ENCODE measurements around the gene SENP2. TPM values are rescaled to one million over a fixed set of nuclear protein-coding genes. Genes with fewer than 3 reads are reported as not detected.

The SENP2 gene
- polyA plus RNA-seq, 1 of the 3 experiments (the other 2 are of a cell fraction) = 7.1 TPM

- no peaks in the 10 kb centered on the region for H4K20me1 ChIP-seq (ENCODE audit: insufficient read depth)
- no peak overlapping the region for H2AFZ ChIP-seq (ENCODE audit: low read depth)
- H3K4me2 ChIP-seq = no peak overlapping the region
- no peak for DNase-seq
- ChIA-PET POLR2A (no interaction called here), CTCF (interaction anchor here (4.9 kb wide), 1 partner anchor 11 kb away, joined by 36 read pairs; no protein-coding TSS in a partner anchor)
- peaks cover 0 to 4% of the 10 kb centered on the region in 2 experiments; a peak in 1 of 4 replicates for H3K4me1 ChIP-seq (ENCODE audit: control insufficient read depth in 1 of 2, insufficient read depth in 2 of 2, low read depth in 1 of 2, low read length in 1 of 2)
- H3F3A ChIP-seq (replicated peaks; ENCODE audit: insufficient read depth) = peaks cover 8% of the 10 kb centered on the region
- H3K27me3 ChIP-seq (ENCODE audit: insufficient read depth) = no peaks in the 10 kb centered on the region
- TF ChIP-seq ELF1 (IDR thresholded peaks at IDR 0.05) (no peak), CHD2 (IDR thresholded peaks at IDR 0.05; ENCODE audit: low read length, partially characterized antibody) (no peak), NFIC (IDR thresholded peaks at IDR 0.05; ENCODE audit: borderline replicate concordance) (no peak), EZH2phosphoT487 (IDR thresholded peaks at IDR 0.05; ENCODE audit: borderline replicate concordance, low read depth) (no peak), MXI1 (IDR thresholded peaks at IDR 0.05; ENCODE audit: low read depth, low read length) (no peak), GABPA (IDR thresholded peaks at IDR 0.05; ENCODE audit: low read depth) (no peak), RCOR1 (IDR thresholded peaks at IDR 0.05; ENCODE audit: low read length) (no peak), POLR2AphosphoS5 (IDR thresholded peaks at IDR 0.05; ENCODE audit: low read depth, low read length) (no peak), YY1 (IDR thresholded peaks at IDR 0.05; ENCODE audit: low read depth) (no peak), SMC3 (IDR thresholded peaks at IDR 0.05; ENCODE audit: low read depth, low read length) (no peak)
- TF ChIP-seq, protein P1, sequence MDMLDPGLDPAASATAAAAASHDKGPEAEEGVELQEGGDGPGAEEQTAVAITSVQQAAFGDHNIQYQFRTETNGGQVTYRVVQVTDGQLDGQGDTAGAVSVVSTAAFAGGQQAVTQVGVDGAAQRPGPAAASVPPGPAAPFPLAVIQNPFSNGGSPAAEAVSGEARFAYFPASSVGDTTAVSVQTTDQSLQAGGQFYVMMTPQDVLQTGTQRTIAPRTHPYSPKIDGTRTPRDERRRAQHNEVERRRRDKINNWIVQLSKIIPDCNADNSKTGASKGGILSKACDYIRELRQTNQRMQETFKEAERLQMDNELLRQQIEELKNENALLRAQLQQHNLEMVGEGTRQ (IDR thresholded peaks at IDR 0.05; ENCODE audit: borderline replicate concordance, low read depth, low read length) = no peak
- H3K9me2 ChIP-seq = no peaks in the 10 kb centered on the region
- no peak overlapping the region for H3K4me3 ChIP-seq (ENCODE audit: low read depth in 2 of 2, low read length in 1 of 2)
- H3K27ac ChIP-seq (ENCODE audit: low read depth in 2 of 2, low read length in 1 of 2) = no peak overlapping the region
- no peaks in the 10 kb centered on the region for H3K79me2 ChIP-seq (ENCODE audit: insufficient read depth)
- 94% methylated on average over 4 of the region's 10 CpGs for WGBS (ENCODE audit: low lambda C conversion rate)
- no peaks in the 10 kb centered on the region for H3K9me3 ChIP-seq
- H3K9ac ChIP-seq = no peak overlapping the region
- peaks cover 48 to 68% of the 10 kb centered on the region in 2 experiments for H3K36me3 ChIP-seq (replicated peaks in 1 of 2; ENCODE audit: control insufficient read depth in 1 of 2, insufficient read depth in 2 of 2, low read length in 1 of 2)
Observed at GRCh38 chr3:185649414-185649813, 63.3 kb downstream of the SENP2 start.

- 100% methylated on average over 5 of the region's 9 CpGs for WGBS (ENCODE audit: low lambda C conversion rate)
- Histone ChIP-seq H3K79me2 (ENCODE audit: insufficient read depth) (peaks cover 8% of the 10 kb centered on the region; the same call in 1 of the 2 replicates), H3K9me2 (no peaks in the 10 kb centered on the region), H3K27me3 (ENCODE audit: insufficient read depth) (no peaks in the 10 kb centered on the region), H3K9me3 (no peaks in the 10 kb centered on the region), H3K4me3 (ENCODE audit: low read depth in 2 of 2, low read length in 1 of 2) (no peak overlapping the region), H3K9ac (no peak overlapping the region), H3K4me1 (ENCODE audit: control insufficient read depth in 1 of 2, insufficient read depth in 2 of 2, low read depth in 1 of 2, low read length in 1 of 2) (peaks cover 0 to 11% of the 10 kb centered on the region in 2 experiments; a peak in 2 of 4 replicates), H4K20me1 (ENCODE audit: insufficient read depth) (peaks cover 13% of the 10 kb centered on the region), H3F3A (replicated peaks; ENCODE audit: insufficient read depth) (peaks cover 22% of the 10 kb centered on the region), H3K4me2 (no peak overlapping the region), H3K27ac (ENCODE audit: low read depth in 2 of 2, low read length in 1 of 2) (no peak overlapping the region), H2AFZ (ENCODE audit: low read depth) (no peak overlapping the region), H3K36me3 (replicated peaks in 1 of 2; ENCODE audit: control insufficient read depth in 1 of 2, insufficient read depth in 2 of 2, low read length in 1 of 2) (peaks cover 43 to 72% of the 10 kb centered on the region in 2 experiments)
- ChIA-PET POLR2A (no interaction called here), CTCF (interaction anchor here (0.9 to 5.0 kb wide), 3 partner anchors 8 to 117 kb away, joined by 3 to 23 read pairs (median 15); no protein-coding TSS in a partner anchor)
- no peak for DNase-seq
- TF ChIP-seq TCF12 (IDR thresholded peaks at IDR 0.05) (no peak), GABPA (IDR thresholded peaks at IDR 0.05; ENCODE audit: low read depth) (no peak), FOXJ3 (CRISPR knock-in tag; IDR thresholded peaks at IDR 0.05) (no peak), MAX (IDR thresholded peaks at IDR 0.05; ENCODE audit: low read depth) (no peak), GATA2 (CRISPR knock-in tag; IDR thresholded peaks at IDR 0.05) (no peak), RFX5 (IDR thresholded peaks at IDR 0.05; ENCODE audit: low read length) (no peak), RCOR1 (IDR thresholded peaks at IDR 0.05; ENCODE audit: low read length) (no peak), TEAD4 (IDR thresholded peaks at IDR 0.05; ENCODE audit: borderline replicate concordance, insufficient read depth) (no peak), MEF2A (IDR thresholded peaks at IDR 0.05; ENCODE audit: borderline replicate concordance, low read depth) (no peak), YY1 (IDR thresholded peaks at IDR 0.05; ENCODE audit: low read depth) (no peak), NFIC (IDR thresholded peaks at IDR 0.05; ENCODE audit: borderline replicate concordance) (no peak), REST (IDR thresholded peaks at IDR 0.05; ENCODE audit: low read depth, low read length) (no peak), CHD2 (IDR thresholded peaks at IDR 0.05; ENCODE audit: low read length, partially characterized antibody) (no peak), MXI1 (IDR thresholded peaks at IDR 0.05; ENCODE audit: low read depth, low read length) (no peak)
- TF ChIP-seq, protein P2, sequence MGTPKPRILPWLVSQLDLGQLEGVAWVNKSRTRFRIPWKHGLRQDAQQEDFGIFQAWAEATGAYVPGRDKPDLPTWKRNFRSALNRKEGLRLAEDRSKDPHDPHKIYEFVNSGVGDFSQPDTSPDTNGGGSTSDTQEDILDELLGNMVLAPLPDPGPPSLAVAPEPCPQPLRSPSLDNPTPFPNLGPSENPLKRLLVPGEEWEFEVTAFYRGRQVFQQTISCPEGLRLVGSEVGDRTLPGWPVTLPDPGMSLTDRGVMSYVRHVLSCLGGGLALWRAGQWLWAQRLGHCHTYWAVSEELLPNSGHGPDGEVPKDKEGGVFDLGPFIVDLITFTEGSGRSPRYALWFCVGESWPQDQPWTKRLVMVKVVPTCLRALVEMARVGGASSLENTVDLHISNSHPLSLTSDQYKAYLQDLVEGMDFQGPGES (IDR thresholded peaks at IDR 0.05; ENCODE audit: low read depth, low read length) = no peak
- TF ChIP-seq, protein P1 (IDR thresholded peaks at IDR 0.05; ENCODE audit: borderline replicate concordance, low read depth, low read length) = no peak
Observed at GRCh38 chr3:185651971-185652370, 65.9 kb downstream of the SENP2 start.

All from SK-N-SH (cell line).